HG03575 (cell line): Measurements from ENCODE around the gene CMTM8.
"Not testable (repeated sequence)": the region's sequence is repeated elsewhere in the genome, so short reads cannot be mapped to it uniquely, and the experiment has no call there.

Source experiments
- ATAC-seq: cut with Tn5 transposase; IDR thresholded peaks from one replicate; pipeline ENCODE4 v1.9.1; 2021; ENCODE audit not compliant: unreplicated experiment, insufficient number of reproducible peaks, low FRiP score; ENCODE audit errors: extremely low read depth

CMTM8 gene

GRCh38 chr3:32355751-32356291 is 117.3 kb downstream of the CMTM8 start:
- no peak for ATAC-seq

DNA sequence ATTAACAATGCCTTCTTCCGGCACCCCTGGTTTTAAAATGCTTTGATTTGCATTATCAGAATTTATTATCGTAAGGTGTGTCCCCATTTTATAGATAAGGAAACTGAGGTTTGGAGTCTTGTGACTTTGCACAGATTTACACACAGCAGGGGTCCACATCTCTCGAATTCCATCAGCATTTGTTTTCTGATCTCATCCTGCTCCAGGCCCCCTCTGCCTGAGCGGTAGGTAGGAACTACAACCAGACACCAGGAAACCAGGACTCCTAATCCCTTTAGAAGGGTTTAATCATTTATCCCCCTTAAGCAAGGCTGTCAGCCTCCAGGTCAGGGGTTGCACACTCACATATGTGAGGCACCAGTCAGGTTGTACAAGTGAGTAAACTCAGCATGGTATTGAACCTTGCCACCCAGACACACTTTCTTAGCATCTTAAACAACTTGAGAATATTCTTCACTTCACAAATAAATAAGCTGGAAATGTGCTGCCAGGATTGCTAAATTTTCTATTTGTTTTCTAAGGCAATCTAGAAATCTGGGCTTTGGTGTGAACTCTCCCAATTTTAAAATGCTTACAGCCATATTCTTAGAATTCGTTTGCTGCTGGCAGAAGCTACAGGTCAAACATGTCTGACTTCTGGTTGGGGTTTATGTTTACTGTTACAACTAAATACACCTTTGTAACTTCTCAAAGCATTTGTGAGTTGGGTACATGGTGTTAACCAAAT is 121.4 kb downstream of the CMTM8 start:
- no peak for ATAC-seq

- no peak for ATAC-seq
Observed at GRCh38 chr3:32360493-32360827, 122.0 kb downstream of the CMTM8 start.

DNA sequence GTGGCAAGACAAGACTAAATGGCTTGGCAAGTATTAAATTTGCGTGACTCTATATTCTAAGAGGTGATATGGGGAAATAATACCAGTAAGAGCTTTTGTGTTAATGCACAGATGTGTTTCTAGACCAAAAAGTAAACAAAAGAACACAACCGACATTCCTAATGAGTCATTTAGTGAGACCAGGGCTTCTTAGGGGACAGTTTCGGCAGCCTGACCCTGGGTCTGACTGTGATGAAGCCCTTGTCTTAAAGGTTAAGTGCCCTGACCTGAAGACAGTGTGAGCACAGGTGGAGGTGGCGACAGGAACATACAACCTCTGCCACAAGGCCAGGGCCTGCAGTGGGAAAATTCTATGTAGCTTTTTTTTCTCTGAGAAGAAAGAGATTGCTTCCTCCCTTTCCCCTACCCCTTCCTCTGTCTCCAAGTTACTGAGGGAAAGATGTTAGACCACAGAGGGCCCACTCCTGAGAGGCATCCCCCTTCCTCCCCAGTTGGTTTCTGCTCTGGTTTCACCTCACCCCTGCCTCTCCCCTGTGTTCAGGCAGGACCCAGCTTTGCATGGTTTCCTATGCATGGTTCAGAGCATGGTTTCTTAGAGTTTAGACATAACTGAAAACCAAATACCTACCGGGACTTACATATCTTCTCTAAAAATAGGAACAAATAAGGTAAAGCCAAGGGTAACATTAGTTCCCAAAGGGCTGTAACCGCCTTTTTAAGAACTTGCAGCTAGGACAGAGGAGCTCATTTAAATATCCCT is 128.3 kb downstream of the CMTM8 start:
- ATAC-seq, result no peak

- ATAC-seq, result no peak
Observed at GRCh38 chr3:32367442-32367841, 129.0 kb downstream of the CMTM8 start.

GRCh38 chr3:32371461-32372212 is 133.2 kb downstream of the CMTM8 start:
- ATAC-seq, result no peak

DNA sequence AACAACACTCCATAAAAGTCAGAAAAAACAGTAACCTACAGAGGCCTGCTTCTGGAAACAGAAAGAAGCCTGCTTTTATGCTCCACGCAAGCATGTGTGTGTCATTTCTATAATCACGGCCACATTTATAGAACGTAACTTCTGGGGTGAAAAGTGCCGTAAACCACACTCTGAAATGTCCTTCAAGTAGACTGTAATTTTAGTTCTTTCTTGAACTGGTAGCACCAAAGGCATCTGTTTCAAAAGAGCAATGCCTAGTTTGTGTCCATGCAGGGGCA is 133.7 kb downstream of the CMTM8 start:
- no peak for ATAC-seq

GRCh38 chr3:32373276-32373675 is 134.8 kb downstream of the CMTM8 start:
- ATAC-seq, result no peak

- ATAC-seq, result no peak
Observed at GRCh38 chr3:32373844-32374243, 135.4 kb downstream of the CMTM8 start.

DNA sequence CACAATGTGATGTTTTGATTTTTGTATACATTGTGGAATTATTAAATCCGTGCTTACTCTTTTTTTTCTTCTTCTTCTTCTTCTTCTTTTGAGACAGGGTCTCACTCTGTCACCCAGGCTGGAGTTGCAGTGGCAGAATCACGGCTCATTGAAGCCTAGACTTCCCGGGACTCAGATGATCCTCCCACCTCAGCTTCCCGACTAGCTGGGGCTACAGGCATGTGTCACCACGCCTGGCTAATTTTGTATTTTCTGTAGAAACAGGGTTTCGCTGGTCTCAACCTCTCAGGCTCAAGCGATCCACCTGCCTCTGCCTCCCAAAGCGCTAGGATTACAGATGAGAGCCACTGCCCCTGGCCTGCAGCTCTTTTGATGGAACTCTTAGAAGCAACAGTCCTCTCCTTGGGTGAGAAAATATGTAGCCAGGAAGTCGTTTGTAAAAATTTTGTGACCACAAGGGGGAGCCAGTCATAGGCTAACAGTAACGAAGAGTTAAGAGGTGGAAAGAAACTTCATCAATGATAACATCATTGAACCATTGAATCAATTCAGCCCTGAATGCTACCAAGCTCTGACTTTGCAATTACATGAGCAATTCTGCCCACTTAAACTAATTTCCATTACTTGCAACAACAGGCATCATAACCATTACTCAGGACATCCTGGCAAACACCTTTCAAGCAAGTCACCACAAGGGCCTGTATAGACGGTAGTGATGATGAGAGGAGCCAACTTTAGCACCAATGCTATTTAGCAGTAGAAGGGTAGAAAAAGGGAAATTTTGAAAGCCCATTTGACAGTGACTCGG is 136.5 kb downstream of the CMTM8 start:
- ATAC-seq, result no peak

- no peak for ATAC-seq
Observed at GRCh38 chr3:32375596-32375930, 137.1 kb downstream of the CMTM8 start.

DNA sequence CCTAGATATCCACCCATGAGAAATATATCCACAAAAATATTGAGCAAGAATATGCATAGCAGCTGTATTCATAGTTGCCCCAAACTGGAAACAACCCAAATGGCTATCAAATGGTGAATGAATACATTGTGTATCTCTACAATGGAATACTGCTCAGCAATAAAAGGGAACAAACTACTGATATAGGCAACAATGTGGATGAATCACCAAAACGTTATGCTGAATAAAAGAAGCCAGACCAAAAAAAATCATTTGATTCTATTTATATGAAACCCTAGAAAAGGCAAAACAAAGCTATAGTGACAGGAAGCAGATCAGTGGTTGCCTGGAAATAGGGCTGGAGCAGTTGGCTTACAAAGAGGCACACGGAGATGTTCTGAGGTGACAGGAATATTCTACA is 137.6 kb downstream of the CMTM8 start:
- ATAC-seq, result no peak

DNA sequence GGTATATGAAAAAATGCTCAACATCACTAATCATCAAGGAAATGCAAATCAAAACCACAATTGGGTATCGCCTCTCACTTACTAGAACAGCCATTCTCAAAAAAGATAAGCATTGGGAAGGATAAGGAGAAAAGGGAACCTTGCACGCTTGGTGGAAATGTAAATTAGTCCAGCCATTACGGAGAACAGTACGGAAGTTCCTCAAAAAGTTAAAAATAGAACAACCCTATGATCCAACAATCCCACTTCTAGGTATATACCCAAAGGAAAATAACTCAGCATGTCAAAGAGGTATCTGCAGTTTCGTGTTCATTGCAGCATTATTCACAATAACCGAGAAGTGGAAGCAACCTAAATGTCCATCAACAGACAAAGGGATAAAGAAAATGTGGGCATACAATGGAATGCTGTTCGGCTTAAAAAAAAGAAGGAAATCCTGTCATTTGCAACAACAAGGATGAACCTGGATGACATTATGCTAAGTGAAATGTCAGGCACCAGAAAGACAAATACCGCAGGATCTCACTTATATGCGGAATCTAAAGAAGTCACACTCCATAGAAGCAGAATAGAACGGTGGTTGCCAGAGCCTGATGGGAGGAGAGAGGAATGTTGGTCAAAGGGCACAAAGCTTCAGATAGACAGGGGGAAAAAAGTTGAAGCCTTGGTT is 141.5 kb downstream of the CMTM8 start:
- no peak for ATAC-seq

- ATAC-seq, result no peak
Observed at GRCh38 chr3:32381922-32382321, 143.4 kb downstream of the CMTM8 start.

- ATAC-seq, result no peak
Observed at GRCh38 chr3:32383136-32383711, 144.7 kb downstream of the CMTM8 start.

GRCh38 chr3:32384938-32385337 is 146.5 kb downstream of the CMTM8 start:
- ATAC-seq, result no peak

DNA sequence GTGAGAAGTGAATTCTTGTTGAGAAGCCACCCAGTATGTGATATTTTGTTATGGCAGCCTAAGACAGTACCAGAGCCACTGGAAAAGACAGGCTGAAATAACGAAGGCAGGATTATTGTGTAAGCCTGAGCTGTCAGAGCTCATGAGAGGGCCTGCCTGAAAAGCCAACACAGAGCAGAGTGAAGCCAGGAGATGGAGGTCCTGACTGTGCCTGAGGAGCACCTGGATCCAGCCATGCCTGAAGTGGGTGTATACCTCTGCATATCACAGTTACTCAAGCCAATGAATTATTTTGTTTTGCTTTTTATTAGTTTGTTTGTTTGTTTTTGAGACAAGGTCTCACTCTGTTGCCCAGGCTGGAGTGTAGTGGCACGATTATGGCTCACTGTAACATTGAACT is 149.0 kb downstream of the CMTM8 start:
- ATAC-seq, result no peak

- not testable (repeated sequence) for ATAC-seq
Observed at GRCh38 chr3:32389577-32389976, 151.1 kb downstream of the CMTM8 start.
